ENCODE data around the gene HELLS. TPM values are rescaled to one million over a fixed set of nuclear protein-coding genes. Genes with fewer than 3 reads are reported as not detected.

HELLS gene
- total RNA-seq, 1 donor from 2014 or later, result 23.3 TPM

DNA sequence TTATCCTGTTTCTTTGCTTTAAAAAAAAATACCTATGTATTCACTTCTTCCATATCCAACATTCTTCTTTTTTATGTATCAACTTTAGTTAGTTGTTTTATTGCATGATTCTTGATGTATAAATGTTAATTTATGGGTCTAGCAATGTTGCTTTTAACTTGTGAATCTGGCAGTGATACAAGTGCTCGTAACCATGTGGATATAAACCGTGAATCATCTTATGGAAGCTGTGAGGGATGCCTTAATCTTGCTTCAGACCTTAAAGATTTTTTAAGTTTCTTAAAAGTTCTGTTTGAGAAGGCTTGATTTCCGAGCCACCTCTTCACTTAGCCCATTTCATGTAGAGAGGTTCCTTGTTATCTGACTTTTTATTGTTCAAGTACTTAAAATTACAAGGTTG lies 25.9 kb downstream of the HELLS start:
- H3K4me1 Mint-ChIP-seq (ENCODE audit: unreplicated experiment), result no peaks in the 10 kb centered on the region
- no peaks in the 10 kb centered on the region for H3K9me3 Mint-ChIP-seq (ENCODE audit: unreplicated experiment)
- TF ChIP-seq, protein P1, sequence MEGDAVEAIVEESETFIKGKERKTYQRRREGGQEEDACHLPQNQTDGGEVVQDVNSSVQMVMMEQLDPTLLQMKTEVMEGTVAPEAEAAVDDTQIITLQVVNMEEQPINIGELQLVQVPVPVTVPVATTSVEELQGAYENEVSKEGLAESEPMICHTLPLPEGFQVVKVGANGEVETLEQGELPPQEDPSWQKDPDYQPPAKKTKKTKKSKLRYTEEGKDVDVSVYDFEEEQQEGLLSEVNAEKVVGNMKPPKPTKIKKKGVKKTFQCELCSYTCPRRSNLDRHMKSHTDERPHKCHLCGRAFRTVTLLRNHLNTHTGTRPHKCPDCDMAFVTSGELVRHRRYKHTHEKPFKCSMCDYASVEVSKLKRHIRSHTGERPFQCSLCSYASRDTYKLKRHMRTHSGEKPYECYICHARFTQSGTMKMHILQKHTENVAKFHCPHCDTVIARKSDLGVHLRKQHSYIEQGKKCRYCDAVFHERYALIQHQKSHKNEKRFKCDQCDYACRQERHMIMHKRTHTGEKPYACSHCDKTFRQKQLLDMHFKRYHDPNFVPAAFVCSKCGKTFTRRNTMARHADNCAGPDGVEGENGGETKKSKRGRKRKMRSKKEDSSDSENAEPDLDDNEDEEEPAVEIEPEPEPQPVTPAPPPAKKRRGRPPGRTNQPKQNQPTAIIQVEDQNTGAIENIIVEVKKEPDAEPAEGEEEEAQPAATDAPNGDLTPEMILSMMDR (IDR thresholded peaks at IDR 0.05), result no peak
- no peak for DNase-seq (ENCODE audit: extremely low spot score, unreplicated experiment)
- no peaks in the 10 kb centered on the region for H3K27me3 Mint-ChIP-seq (ENCODE audit: unreplicated experiment)
- H3K4me3 Mint-ChIP-seq (ENCODE audit: unreplicated experiment), result no peak overlapping the region
- H3K36me3 Mint-ChIP-seq (ENCODE audit: unreplicated experiment), result peaks cover 14% of the 10 kb centered on the region
- no peak overlapping the region for H3K27ac Mint-ChIP-seq (ENCODE audit: unreplicated experiment)

DNA sequence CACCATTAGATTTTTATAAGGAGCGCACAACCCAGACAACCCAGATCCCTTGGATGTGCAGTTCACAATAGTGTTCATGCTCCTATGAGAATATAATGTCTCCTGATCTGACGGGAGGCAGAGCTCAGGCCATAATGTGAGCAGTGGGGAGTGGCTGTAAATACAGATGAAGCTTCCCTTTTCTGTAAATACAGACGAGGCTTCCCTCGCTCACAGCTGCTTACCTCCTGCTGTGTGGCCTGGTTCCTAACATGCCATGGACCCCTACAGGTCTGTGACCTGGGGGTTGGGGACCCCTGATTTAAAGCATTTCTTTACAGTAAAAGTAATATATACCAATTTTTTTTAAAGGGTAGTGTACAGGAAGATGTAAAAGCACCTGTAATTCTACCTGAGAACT lies 33.2 kb downstream of the HELLS start:
- H3K27ac Mint-ChIP-seq (ENCODE audit: unreplicated experiment), result no peak overlapping the region
- H3K27me3 Mint-ChIP-seq (ENCODE audit: unreplicated experiment), result no peaks in the 10 kb centered on the region
- peaks cover 7% of the 10 kb centered on the region for H3K36me3 Mint-ChIP-seq (ENCODE audit: unreplicated experiment)
- TF ChIP-seq, protein P1 (IDR thresholded peaks at IDR 0.05), result no peak
- H3K9me3 Mint-ChIP-seq (ENCODE audit: unreplicated experiment), result no peaks in the 10 kb centered on the region
- no peak for DNase-seq (ENCODE audit: extremely low spot score, unreplicated experiment)
- H3K4me1 Mint-ChIP-seq (ENCODE audit: unreplicated experiment), result peaks cover 3% of the 10 kb centered on the region
- H3K4me3 Mint-ChIP-seq (ENCODE audit: unreplicated experiment), result no peak overlapping the region

DNA sequence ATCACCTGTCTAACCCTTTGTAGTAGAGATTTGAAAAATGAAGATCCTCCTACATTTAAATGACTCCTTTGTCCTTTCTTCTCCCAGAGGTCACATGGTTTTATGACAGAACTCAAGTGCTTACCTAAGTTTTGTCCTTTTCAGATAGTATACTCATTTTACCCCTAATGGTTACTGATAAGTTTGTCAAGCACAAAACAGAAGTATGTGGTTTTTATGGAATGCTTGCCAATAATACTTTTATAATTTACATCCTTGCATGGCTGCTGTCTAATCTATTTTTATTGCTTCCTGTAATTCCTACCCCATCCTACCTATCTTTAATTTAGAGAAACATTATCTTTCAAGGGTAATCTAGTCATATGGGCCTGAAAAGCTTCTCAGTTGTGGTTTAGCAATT lies 37.5 kb downstream of the HELLS start:
- Mint-ChIP-seq H3K4me3 (ENCODE audit: unreplicated experiment) (no peak overlapping the region), H3K36me3 (ENCODE audit: unreplicated experiment) (peaks cover 2% of the 10 kb centered on the region), H3K9me3 (ENCODE audit: unreplicated experiment) (no peaks in the 10 kb centered on the region), H3K4me1 (ENCODE audit: unreplicated experiment) (peaks cover 3% of the 10 kb centered on the region), H3K27me3 (ENCODE audit: unreplicated experiment) (no peaks in the 10 kb centered on the region), H3K27ac (ENCODE audit: unreplicated experiment) (no peak overlapping the region)
- TF ChIP-seq, protein P1 (IDR thresholded peaks at IDR 0.05), result no peak
- DNase-seq (ENCODE audit: extremely low spot score, unreplicated experiment), result no peak

DNA sequence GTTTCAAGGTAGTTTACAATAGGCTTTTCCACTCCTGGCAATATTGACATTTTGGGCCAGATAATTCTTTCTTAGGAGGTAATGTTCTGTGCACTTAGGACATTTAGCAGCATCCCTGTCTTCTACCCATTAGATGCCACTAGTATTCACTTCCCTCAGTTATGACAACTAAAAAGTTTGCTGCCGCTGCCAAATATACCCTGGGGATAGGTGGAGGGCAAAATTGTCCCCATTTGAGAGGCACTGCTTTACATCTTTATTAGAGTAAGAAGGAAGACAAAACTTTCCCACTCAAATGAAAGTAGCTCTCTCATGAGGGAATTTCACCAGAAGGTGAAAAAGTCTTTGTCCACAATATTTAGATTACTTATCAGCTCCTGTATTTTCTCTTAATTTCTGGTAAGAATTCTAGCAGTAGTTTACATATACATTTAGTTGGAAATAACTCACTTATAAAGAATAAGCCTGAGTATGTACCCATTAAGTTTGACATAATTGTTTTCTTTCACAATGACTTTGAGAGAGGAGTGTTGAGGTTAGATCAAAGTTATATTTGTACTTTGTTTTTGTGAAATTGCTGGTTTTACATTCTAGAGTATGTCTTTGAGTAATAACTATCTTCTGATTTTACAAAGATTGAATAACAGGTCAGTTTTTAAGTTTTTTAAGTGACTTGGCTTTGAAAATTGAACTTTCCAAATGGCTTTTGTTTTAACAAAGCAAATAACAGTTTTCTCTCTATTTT lies 46.0 kb downstream of the HELLS start:
- no peaks in the 10 kb centered on the region for H3K4me1 Mint-ChIP-seq (ENCODE audit: unreplicated experiment)
- H3K27ac Mint-ChIP-seq (ENCODE audit: unreplicated experiment), result no peak overlapping the region
- H3K36me3 Mint-ChIP-seq (ENCODE audit: unreplicated experiment), result peaks cover 20% of the 10 kb centered on the region
- H3K4me3 Mint-ChIP-seq (ENCODE audit: unreplicated experiment), result no peak overlapping the region
- TF ChIP-seq, protein P1 (IDR thresholded peaks at IDR 0.05), result no peak
- H3K27me3 Mint-ChIP-seq (ENCODE audit: unreplicated experiment), result no peaks in the 10 kb centered on the region
- DNase-seq (ENCODE audit: extremely low spot score, unreplicated experiment), result no peak
- no peaks in the 10 kb centered on the region for H3K9me3 Mint-ChIP-seq (ENCODE audit: unreplicated experiment)

DNA sequence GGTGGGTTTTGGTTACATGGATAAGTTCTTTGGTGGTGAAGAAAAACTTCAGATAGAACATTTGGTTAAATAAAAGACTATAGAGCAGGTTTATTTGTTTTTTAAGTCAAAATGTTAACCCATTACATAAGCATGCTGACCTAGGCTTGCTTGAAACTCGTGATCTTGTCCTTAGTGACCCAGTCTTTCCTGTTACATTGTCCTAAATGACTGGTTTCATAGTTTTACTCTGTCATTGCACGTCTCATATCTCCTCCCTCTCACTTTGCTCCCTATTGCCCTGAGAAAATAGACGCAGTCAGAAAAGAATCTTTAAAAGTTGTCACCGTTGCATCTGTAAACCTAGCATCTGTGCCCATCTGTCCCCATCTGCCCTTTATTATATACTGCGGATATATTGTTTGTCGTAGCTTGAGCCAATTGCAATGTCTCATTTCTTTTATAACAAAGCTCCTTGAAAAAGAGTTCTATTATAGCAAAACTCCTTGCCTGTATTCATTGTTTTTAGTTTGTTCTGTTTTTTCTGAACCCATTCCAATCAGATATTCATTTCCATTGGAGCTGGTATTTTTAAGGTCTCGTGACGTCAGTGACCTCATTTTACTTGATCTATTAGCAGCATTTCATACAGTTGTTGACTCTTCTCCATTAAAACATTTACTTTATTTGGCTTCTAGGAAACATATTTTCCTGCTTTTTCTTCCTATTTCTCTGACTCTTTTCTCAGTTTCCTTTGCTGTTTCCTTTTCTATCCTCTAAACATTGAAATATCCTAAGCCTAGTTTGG lies 57.3 kb downstream of the HELLS start:
- no peak for DNase-seq (ENCODE audit: extremely low spot score, unreplicated experiment)
- no peak overlapping the region for H3K4me3 Mint-ChIP-seq (ENCODE audit: unreplicated experiment)
- H3K36me3 Mint-ChIP-seq (ENCODE audit: unreplicated experiment), result peaks cover 24% of the 10 kb centered on the region
- no peaks in the 10 kb centered on the region for H3K4me1 Mint-ChIP-seq (ENCODE audit: unreplicated experiment)
- H3K27ac Mint-ChIP-seq (ENCODE audit: unreplicated experiment), result no peak overlapping the region
- H3K27me3 Mint-ChIP-seq (ENCODE audit: unreplicated experiment), result no peaks in the 10 kb centered on the region
- TF ChIP-seq, protein P1 (IDR thresholded peaks at IDR 0.05), result no peak
- no peaks in the 10 kb centered on the region for H3K9me3 Mint-ChIP-seq (ENCODE audit: unreplicated experiment)
